PC-3 (cell line): ENCODE results near the gene AJAP1. TPM values are rescaled to one million over a fixed set of nuclear protein-coding genes. Genes with fewer than 3 reads are reported as not detected.

Experiments used
- ATAC-seq: fragments of 200-7000 bp; cut with Tn5 transposase; 2 replicates; pipeline ENCODE4 v1.9.1; 2020; ENCODE audit warnings: mild to moderate bottlenecking, moderate library complexity
- BruUV-seq: library from RNA; stranded (reverse); fragments of 400-500 nt; replicated peaks from 2 replicates; lab custom pipeline; 2021; lab: Mats Ljungman, UMichigan
- CTCF ChIA-PET: fragments of 300-600 bp; sonication (Branson Sonifier 250); formaldehyde crosslinking; loops from one replicate; lab custom pipeline; 2022; ENCODE audit warnings: antibody characterized with exemption; lab: Charles Lee
- POLR2A ChIA-PET: fragments of 300-600 bp; sonication (Branson Sonifier 250); formaldehyde crosslinking; loops from one replicate; lab custom pipeline; 2022; ENCODE audit warnings: antibody characterized with exemption; ENCODE audit not compliant: unreplicated experiment; lab: Charles Lee
- DNase-seq: peaks from one replicate; pipeline ENCODE4 v3.0.0-alpha.2; 2015
- H2AFZ ChIP-seq: fragments of 300-600 bp; sonication (generic); 2 replicates; pipeline ENCODE4 v1.6.0; 2016; ENCODE audit warnings: antibody characterized with exemption, low read length
- H3F3A ChIP-seq: fragments of 300-600 bp; sonication (generic); one replicate; pipeline ENCODE4 v1.6.0; 2017; ENCODE audit warnings: antibody characterized with exemption, low read length, control low read depth, mild to moderate bottlenecking; ENCODE audit not compliant: unreplicated experiment
- H3K27ac ChIP-seq: fragments of 300-600 bp; sonication (generic); 2 replicates; pipeline ENCODE4 v1.5.1; 2016; ENCODE audit warnings: mild to moderate bottlenecking, low read length
- H3K27me3 ChIP-seq: fragments of 300-600 bp; sonication (generic); 2 replicates; pipeline ENCODE4 v1.6.1; 2016; ENCODE audit warnings: low read length, mixed read lengths
- H3K36me3 ChIP-seq: fragments of 300-600 bp; sonication (generic); 2 replicates; pipeline ENCODE4 v1.6.1; 2016; ENCODE audit warnings: low read depth, mixed run types, low read length, mixed read lengths
- H3K4me1 ChIP-seq: fragments of 300-600 bp; sonication (generic); 2 replicates; pipeline ENCODE4 v1.5.1; 2016; ENCODE audit warnings: low read length; ENCODE audit not compliant: insufficient read depth
- H3K4me2 ChIP-seq: fragments of 300-600 bp; sonication (generic); 2 replicates; pipeline ENCODE4 v1.6.0; 2016; ENCODE audit warnings: low read length
- H3K4me3 ChIP-seq: fragments of 300-600 bp; sonication (generic); 2 replicates; pipeline ENCODE4 v1.5.1; 2016; ENCODE audit warnings: mild to moderate bottlenecking, low read length, mixed read lengths
- H3K79me2 ChIP-seq: fragments of 300-600 bp; sonication (generic); 2 replicates; pipeline ENCODE4 v1.6.1; 2017; ENCODE audit warnings: low read length, mixed read lengths
- H3K9ac ChIP-seq: fragments of 300-600 bp; sonication (generic); 2 replicates; pipeline ENCODE4 v1.6.0; 2016; ENCODE audit warnings: mild to moderate bottlenecking, low read length
- H3K9me2 ChIP-seq: fragments of 300-600 bp; sonication (generic); replicated peaks from 2 replicates; pipeline ENCODE4 v1.6.1; 2016; ENCODE audit warnings: mixed run types, low read length, mixed read lengths
- H3K9me3 ChIP-seq: fragments of 300-600 bp; sonication (generic); 2 replicates; pipeline ENCODE4 v1.6.1; 2016; ENCODE audit warnings: low read length, mixed read lengths
- H4K20me1 ChIP-seq: fragments of 300-600 bp; sonication (generic); 2 replicates; pipeline ENCODE4 v1.6.1; 2016; ENCODE audit warnings: low read length, mixed read lengths
- EZH2 ChIP-seq: fragments of 300-600 bp; sonication (generic); IDR thresholded peaks from one replicate; pipeline ENCODE4 v1.6.1; 2017; ENCODE audit warnings: antibody characterized with exemption, mild to moderate bottlenecking, low read length; ENCODE audit not compliant: unreplicated experiment
- EZH2phosphoT487 ChIP-seq: fragments of 300-600 bp; sonication (generic); IDR thresholded peaks from 2 replicates; pipeline ENCODE4 v1.6.1; 2018; ENCODE audit warnings: mild to moderate bottlenecking, antibody characterized with exemption, low read length, borderline replicate concordance
- intact Hi-C: fragments of 100-400 bp; cut with micrococcal nuclease; formaldehyde crosslinking; loops from 2 replicates; pipeline ENCODE4 v1.9.0; 2023
- total RNA-seq: library from RNA; depleted of rRNA; stranded (reverse); fragments of >200 nt; gene quantifications from 2 replicates; pipeline ENCODE4 v1.2.3, GENCODE V29; 2014
- TF ChIP-seq, protein P1 (sequence below): fragments of 300-600 bp; sonication (generic); conservative IDR thresholded peaks from 2 replicates; pipeline ENCODE4 v1.5.1; 2017; ENCODE audit warnings: antibody characterized with exemption, low read depth, mild to moderate bottlenecking, low read length

Gene AJAP1
- total RNA-seq, 1 experiment from 2014 or later: not detected

DNA sequence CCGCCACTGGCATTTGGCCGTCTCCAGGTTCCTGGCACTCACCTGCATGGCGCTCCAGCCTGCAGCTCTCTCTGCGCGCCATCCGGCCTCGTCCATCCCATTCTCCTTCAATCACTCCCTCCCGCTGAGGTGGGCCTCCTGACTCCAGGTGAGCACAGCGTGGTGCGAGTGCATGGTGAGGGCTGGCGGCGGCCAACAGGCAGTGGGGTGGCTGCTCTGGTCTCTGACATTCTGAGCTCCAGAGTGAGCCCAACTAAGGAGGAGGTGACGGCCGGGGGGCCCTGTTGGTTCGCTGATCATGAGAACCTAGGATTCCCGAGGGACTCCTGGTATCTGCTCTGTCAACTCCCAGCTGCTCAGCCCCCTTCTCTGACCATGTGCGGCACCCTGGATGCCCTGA is 130.4 kb downstream of the AJAP1 start:
- TF ChIP-seq, protein P1, sequence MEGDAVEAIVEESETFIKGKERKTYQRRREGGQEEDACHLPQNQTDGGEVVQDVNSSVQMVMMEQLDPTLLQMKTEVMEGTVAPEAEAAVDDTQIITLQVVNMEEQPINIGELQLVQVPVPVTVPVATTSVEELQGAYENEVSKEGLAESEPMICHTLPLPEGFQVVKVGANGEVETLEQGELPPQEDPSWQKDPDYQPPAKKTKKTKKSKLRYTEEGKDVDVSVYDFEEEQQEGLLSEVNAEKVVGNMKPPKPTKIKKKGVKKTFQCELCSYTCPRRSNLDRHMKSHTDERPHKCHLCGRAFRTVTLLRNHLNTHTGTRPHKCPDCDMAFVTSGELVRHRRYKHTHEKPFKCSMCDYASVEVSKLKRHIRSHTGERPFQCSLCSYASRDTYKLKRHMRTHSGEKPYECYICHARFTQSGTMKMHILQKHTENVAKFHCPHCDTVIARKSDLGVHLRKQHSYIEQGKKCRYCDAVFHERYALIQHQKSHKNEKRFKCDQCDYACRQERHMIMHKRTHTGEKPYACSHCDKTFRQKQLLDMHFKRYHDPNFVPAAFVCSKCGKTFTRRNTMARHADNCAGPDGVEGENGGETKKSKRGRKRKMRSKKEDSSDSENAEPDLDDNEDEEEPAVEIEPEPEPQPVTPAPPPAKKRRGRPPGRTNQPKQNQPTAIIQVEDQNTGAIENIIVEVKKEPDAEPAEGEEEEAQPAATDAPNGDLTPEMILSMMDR: no peak
- no peak for TF ChIP-seq EZH2
- TF ChIP-seq EZH2phosphoT487: no peak
- no peak for DNase-seq
- Histone ChIP-seq H3F3A (no peaks in the 10 kb centered on the region), H3K9me2 (no peaks in the 10 kb centered on the region), H3K79me2 (no peaks in the 10 kb centered on the region), H3K4me2 (no peak overlapping the region), H3K36me3 (no peaks in the 10 kb centered on the region), H3K4me3 (no peak overlapping the region), H3K4me1 (no peaks in the 10 kb centered on the region), H3K27ac (no peak overlapping the region), H3K27me3 (peaks cover 42% of the 10 kb centered on the region), H3K9ac (no peak overlapping the region), H4K20me1 (no peaks in the 10 kb centered on the region), H3K9me3 (0 out of 2 replicates have a peak, but pooled peaks cover 6% of the 10 kb centered on the region), H2AFZ (no peak overlapping the region)
- no peak for ATAC-seq
- no TSS peak for BruUV-seq
- ChIA-PET POLR2A (no interaction called here), CTCF (no interaction called here)
- intact Hi-C loops: no loop called here

DNA sequence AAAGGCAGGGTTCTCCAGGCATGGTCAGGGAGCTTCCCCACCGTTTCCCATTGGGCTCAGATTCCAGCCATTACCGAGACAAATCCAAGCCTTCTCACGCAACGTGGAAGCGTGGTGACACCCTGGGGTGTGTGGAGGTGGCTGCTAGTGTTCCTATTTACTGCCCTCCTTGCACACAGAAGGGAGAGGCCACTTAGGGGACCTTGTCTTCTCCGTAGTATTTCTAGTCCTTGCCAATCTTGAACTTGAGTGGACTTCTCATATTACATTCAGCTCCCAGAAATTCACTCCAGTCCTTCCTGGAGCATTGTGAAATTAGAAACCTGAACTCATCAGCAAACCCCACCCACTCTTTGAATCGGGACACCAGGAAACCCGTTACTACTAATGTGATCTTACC is 131.6 kb downstream of the AJAP1 start:
- no peak overlapping the region for H3K4me3 ChIP-seq
- ATAC-seq: no peak
- no peaks in the 10 kb centered on the region for H3K4me1 ChIP-seq
- no TSS peak for BruUV-seq
- 0 out of 2 replicates have a peak, but pooled peaks cover 6% of the 10 kb centered on the region for H3K9me3 ChIP-seq
- H3K4me2 ChIP-seq: no peak overlapping the region
- H3K27me3 ChIP-seq: peaks cover 41% of the 10 kb centered on the region
- POLR2A ChIA-PET: no interaction called here
- no peaks in the 10 kb centered on the region for H3K36me3 ChIP-seq
- intact Hi-C loops: no loop called here
- H3K27ac ChIP-seq: no peak overlapping the region
- CTCF ChIA-PET: no interaction called here
- no peaks in the 10 kb centered on the region for H3K79me2 ChIP-seq
- TF ChIP-seq EZH2phosphoT487: no peak
- H2AFZ ChIP-seq: no peak overlapping the region
- DNase-seq: no peak
- H3K9me2 ChIP-seq: no peaks in the 10 kb centered on the region
- no peaks in the 10 kb centered on the region for H4K20me1 ChIP-seq
- H3K9ac ChIP-seq: no peak overlapping the region
- H3F3A ChIP-seq: no peaks in the 10 kb centered on the region

DNA sequence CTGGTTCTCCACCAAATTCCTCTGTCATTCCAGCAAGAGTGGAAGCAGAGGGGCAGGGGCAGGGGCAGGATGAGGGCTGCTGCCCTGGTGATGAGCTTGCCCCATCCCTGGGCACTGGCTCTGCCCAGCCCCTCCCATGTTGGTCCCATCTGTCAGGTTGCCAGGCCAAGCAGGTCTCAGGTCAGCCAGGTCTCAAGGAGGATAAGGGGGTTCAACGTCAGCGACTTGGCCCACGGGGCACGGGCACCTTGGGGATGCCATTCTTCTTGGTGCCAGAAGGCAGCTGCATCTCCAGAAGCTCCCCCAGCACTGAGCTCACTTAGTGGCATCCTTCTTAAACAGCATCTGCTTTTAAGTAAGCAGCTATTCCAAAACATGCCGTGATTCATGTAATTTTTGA is 133.1 kb downstream of the AJAP1 start:
- Histone ChIP-seq H3K36me3 (no peaks in the 10 kb centered on the region), H2AFZ (no peak overlapping the region), H3K4me3 (no peak overlapping the region), H3K9me2 (no peaks in the 10 kb centered on the region), H3F3A (no peaks in the 10 kb centered on the region), H3K4me1 (no peaks in the 10 kb centered on the region), H3K27me3 (peaks cover 27% of the 10 kb centered on the region), H3K9ac (no peak overlapping the region), H3K9me3 (0 out of 2 replicates have a peak, but pooled peaks cover 6% of the 10 kb centered on the region), H4K20me1 (no peaks in the 10 kb centered on the region), H3K79me2 (no peaks in the 10 kb centered on the region), H3K27ac (no peak overlapping the region), H3K4me2 (no peak overlapping the region)
- POLR2A ChIA-PET: no interaction called here
- DNase-seq (no peak), ATAC-seq (no peak)
- BruUV-seq: no TSS peak
- CTCF ChIA-PET: no interaction called here
- TF ChIP-seq EZH2phosphoT487 (no peak), EZH2 (no peak)
- TF ChIP-seq, protein P1: no peak
- intact Hi-C loops: no loop called here
